Left lung (tissue), 10 donors: Measurements from ENCODE around the gene PLXNB2. TPM values are rescaled to one million over a fixed set of nuclear protein-coding genes. Genes with fewer than 3 reads are reported as not detected.
A peak's percentile ranks its signal among the peaks of the same experiment; 100 is the strongest.

Experiments used
- ATAC-seq: fragments of 200-7000 bp; cut with Tn5 transposase; one replicate; pipeline ENCODE4 v1.9.1; 2020; ENCODE audit warnings: moderate library complexity
- DNase-seq, 4 donors: peaks; one replicate each; pipeline ENCODE4 v3.0.0-alpha.2; 2013 to 2020
- H3K27ac ChIP-seq, 2 donors: fragments of 200-600 bp; sonication (generic) in 1 of 2; one replicate each; pipeline versions ENCODE4 v1.5.0 to v1.8.0; 2020 to 2021
- H3K27me3 ChIP-seq, 2 donors: fragments of 200-600 bp; sonication (generic) in 1 of 2; one replicate each; pipeline versions ENCODE4 v1.5.0 to v1.8.0; 2020 to 2021
- H3K36me3 ChIP-seq, 2 donors: fragments of 200-600 bp; sonication (generic) in 1 of 2; one replicate each; pipeline versions ENCODE4 v1.5.0 to v1.8.0; 2020 to 2021
- H3K4me1 ChIP-seq, 2 donors: fragments of 200-600 bp; one replicate each; pipeline ENCODE4 v1.8.0; 2021
- H3K4me3 ChIP-seq, 2 donors: fragments of 200-600 bp; sonication (generic) in 1 of 2; one replicate each; pipeline versions ENCODE4 v1.5.0 to v1.8.0; 2020 to 2021; ENCODE audit warnings: mild to moderate bottlenecking in 1 of 2
- H3K9me3 ChIP-seq, 2 donors: fragments of 200-600 bp; sonication (generic) in 1 of 2; one replicate each; pipeline versions ENCODE4 v1.5.0 to v1.8.0; 2020 to 2021
- CTCF ChIP-seq, 2 donors: fragments of 200-600 bp; sonication (generic) in 1 of 2; IDR thresholded peaks; one replicate each; pipeline versions ENCODE4 v1.5.0 to v1.8.0; 2021; ENCODE audit warnings: antibody characterized with exemption in 2 of 2
- intact Hi-C, 2 donors: fragments of 100-400 bp; cut with DNase I; formaldehyde crosslinking; loops; one replicate each; pipeline versions ENCODE4 v1.11.2 to v1.14.2; 2022
- polyA plus RNA-seq, 6 donors: library from polyadenylated mRNA; unstranded; fragments of 120-200 nt; gene quantifications; one replicate each; pipeline ENCODE4 v1.2.1, GENCODE V29; 2013; ENCODE audit not compliant: insufficient read length in 6 of 6
- total RNA-seq, 2 donors: library from RNA; stranded (reverse); fragmentation: NEBNext Ultra II Directional; extraction: Animal tissue kit (Norgen Biotek cat#: 25700); gene quantifications; one replicate each; pipeline ENCODE4 v1.2.1, GENCODE V29; 2021
- donor health status: DM: no; HTN: yes; CAD: no.
- donor health status: DM: no; HTN: no; CAD: no.

PLXNB2 gene
- total and polyA plus RNA-seq, 8 donors, result 116 to 391 (median 145) TPM

GRCh38 chr22:50272044-50272802 is 35.2 kb downstream of the PLXNB2 start:
- H3K36me3 ChIP-seq, result peaks cover 0 to 30% of the 10 kb centered on the region in 2 donors
- H3K4me1 ChIP-seq, result peaks cover 23 to 48% of the 10 kb centered on the region in 2 donors
- H3K27me3 ChIP-seq, result peaks cover 0 to 55% of the 10 kb centered on the region in 2 donors
- H3K9me3 ChIP-seq, result no peaks in the 10 kb centered on the region
- H3K27ac ChIP-seq, result no peak overlapping the region
- no peak for TF ChIP-seq CTCF (IDR thresholded peaks at IDR 0.05)
- H3K4me3 ChIP-seq, result no peak overlapping the region
- DNase-seq, result no peak
- no peak for ATAC-seq
- intact Hi-C loops, result loop anchor here (10.0 kb wide), 1 partner anchor 53 kb away; the partner anchor contains the start of gene DENND6B (in 2 of the 2)

- DNase-seq (peak in 2 of 4 donors; percentile 53 to 90), ATAC-seq (peak; percentile 42)
- intact Hi-C loops, result loop anchor here (10.0 kb wide), 1 partner anchor 53 kb away; the partner anchor contains the start of gene DENND6B (in 2 of the 2)
- no peak for TF ChIP-seq CTCF (IDR thresholded peaks at IDR 0.05)
- Histone ChIP-seq H3K27me3 (peaks cover 0 to 62% of the 10 kb centered on the region in 2 donors), H3K9me3 (no peaks in the 10 kb centered on the region), H3K27ac (no peak overlapping the region), H3K36me3 (peaks cover 0 to 23% of the 10 kb centered on the region in 2 donors), H3K4me3 (peak overlapping the region; percentile 33 to 48), H3K4me1 (peaks cover 23 to 51% of the 10 kb centered on the region in 2 donors)
These were observed 35.9 kb downstream of the PLXNB2 start for GRCh38 chr22:50271519-50271970.

GRCh38 chr22:50270666-50271394 is 36.6 kb downstream of the PLXNB2 start:
- Histone ChIP-seq H3K36me3 (peaks cover 0 to 16% of the 10 kb centered on the region in 2 donors), H3K4me3 (peak overlapping the region; percentile 33 to 48), H3K27me3 (peaks cover 0 to 69% of the 10 kb centered on the region in 2 donors), H3K4me1 (peaks cover 23 to 51% of the 10 kb centered on the region in 2 donors), H3K9me3 (no peaks in the 10 kb centered on the region), H3K27ac (peak overlapping the region in 1 of 2 donors; percentile 64)
- peak; percentile 70 for ATAC-seq
- TF ChIP-seq CTCF (IDR thresholded peaks at IDR 0.05), result no peak
- intact Hi-C loops, result loop anchor here (10.0 kb wide), 1 partner anchor 54 kb away; the partner anchor contains the start of gene DENND6B (in 2 of the 2)
- peak in 3 of 4 donors; percentile 68 to 73 (median 72) for DNase-seq

- H3K27me3 ChIP-seq, result peaks cover 0 to 70% of the 10 kb centered on the region in 2 donors
- H3K27ac ChIP-seq, result peak within 1 kb of the TSS; percentile 19 to 64
- ATAC-seq, result peak; percentile 35
- H3K4me1 ChIP-seq, result peaks cover 23 to 51% of the 10 kb centered on the region in 2 donors
- no peaks in the 10 kb centered on the region for H3K9me3 ChIP-seq
- peaks cover 0 to 9% of the 10 kb centered on the region in 2 donors for H3K36me3 ChIP-seq
- peak in 1 of 4 donors; percentile 51 for DNase-seq
- TF ChIP-seq CTCF (IDR thresholded peaks at IDR 0.05), result no peak
- H3K4me3 ChIP-seq, result peak within 1 kb of the TSS; percentile 33 to 48
- intact Hi-C loops, result loop anchor here (10.0 kb wide), 1 partner anchor 55 kb away; the partner anchor contains the start of gene DENND6B (in 2 of the 2)
These were observed 37.3 kb downstream of the PLXNB2 start, which contains the start of gene MAPK11 for GRCh38 chr22:50269970-50270665. Gene MAPK11 (minus strand): TSS chr22:50270380. CDS start chr22:50270292, 88 bp downstream.
